CD4-positive, alpha-beta T cell treated with Interleukin-4 for 4 hours (primary cell): ENCODE data around the gene PPP6R2.
"Not testable (repeated sequence)": the region's sequence is repeated elsewhere in the genome, so short reads cannot be mapped to it uniquely, and the experiment has no call there.

ENCODE experiments used
- DNase-seq: peaks from one replicate; pipeline ENCODE4 v3.0.0-alpha.2; 2020

Gene PPP6R2

GRCh38 chr22:50403701-50404101, 60.6 kb downstream of the PPP6R2 start:
- no peak for DNase-seq

GRCh38 chr22:50406416-50407170, 63.5 kb downstream of the PPP6R2 start:
- DNase-seq, result no peak

GRCh38 chr22:50408311-50408710, 65.2 kb downstream of the PPP6R2 start:
- DNase-seq, result no peak

- not testable (repeated sequence) for DNase-seq
Measured at GRCh38 chr22:50408954-50409353, 65.8 kb downstream of the PPP6R2 start.

GRCh38 chr22:50414476-50415248, 71.5 kb downstream of the PPP6R2 start:
- no peak for DNase-seq

GRCh38 chr22:50415426-50415825, 72.3 kb downstream of the PPP6R2 start:
- no peak for DNase-seq

- DNase-seq, result no peak
Measured at GRCh38 chr22:50416996-50417395, 73.9 kb downstream of the PPP6R2 start.

GRCh38 chr22:50417411-50418210, 74.5 kb downstream of the PPP6R2 start:
- DNase-seq, result no peak

GRCh38 chr22:50418624-50419023, 75.5 kb downstream of the PPP6R2 start:
- no peak for DNase-seq

- DNase-seq, result no peak
Measured at GRCh38 chr22:50419116-50419515, 76.0 kb downstream of the PPP6R2 start.

GRCh38 chr22:50420015-50420414, 76.9 kb downstream of the PPP6R2 start:
- no peak for DNase-seq

- no peak for DNase-seq
Measured at GRCh38 chr22:50420581-50420980, 77.5 kb downstream of the PPP6R2 start.

- no peak for DNase-seq
Measured at GRCh38 chr22:50422046-50422445, 78.9 kb downstream of the PPP6R2 start.

GRCh38 chr22:50422961-50423815, 80.1 kb downstream of the PPP6R2 start:
- no peak for DNase-seq

- DNase-seq, result no peak
Measured at GRCh38 chr22:50423956-50424355, 80.8 kb downstream of the PPP6R2 start.

- DNase-seq, result no peak
Measured at GRCh38 chr22:50425179-50425916, 82.2 kb downstream of the PPP6R2 start.

- DNase-seq, result no peak
Measured at GRCh38 chr22:50432131-50432876, 89.2 kb downstream of the PPP6R2 start.

- DNase-seq, result not testable (repeated sequence)
Measured at GRCh38 chr22:50432877-50433510, 89.9 kb downstream of the PPP6R2 start.

- DNase-seq, result no peak
Measured at GRCh38 chr22:50434849-50435248, 91.7 kb downstream of the PPP6R2 start.

GRCh38 chr22:50435291-50436014, 92.3 kb downstream of the PPP6R2 start:
- DNase-seq, result no peak
